Neutrophil (primary cell): ENCODE data around the gene MCM10.
"Not testable (repeated sequence)": the region's sequence is repeated elsewhere in the genome, so short reads cannot be mapped to it uniquely, and the experiment has no call there.

Experiments
- H3K27ac ChIP-seq: fragments of 200-600 bp; sonication (generic); 2 replicates; pipeline ENCODE4 v1.5.1; 2016; ENCODE audit warnings: mild to moderate bottlenecking, moderate library complexity
- H3K27me3 ChIP-seq: fragments of 200-600 bp; sonication (generic); 2 replicates; pipeline ENCODE4 v1.6.0; 2016; ENCODE audit warnings: mild to moderate bottlenecking
- H3K36me3 ChIP-seq: fragments of 200-600 bp; sonication (generic); 2 replicates; pipeline ENCODE4 v1.5.1; 2017
- H3K4me1 ChIP-seq, 2 experiments: fragments of 200-600 bp in 1 of 2; sonication (generic) in 1 of 2; 1 replicate in 1 of 2; 2 replicates in 1 of 2; pipeline versions ENCODE4 v1.5.1 to v1.6.1; 2013 to 2016; ENCODE audit warnings: low read depth in 1 of 2, low read length in 1 of 2, mild to moderate bottlenecking in 1 of 2, moderate library complexity in 1 of 2; ENCODE audit not compliant: control insufficient read depth in 1 of 2, insufficient read depth in 1 of 2
- H3K4me3 ChIP-seq, 2 experiments: fragments of 200-600 bp in 1 of 2; sonication (generic) in 1 of 2; 1 replicate in 1 of 2; 2 replicates in 1 of 2; pipeline ENCODE4 v1.5.1; 2013 to 2016; ENCODE audit warnings: low read depth in 1 of 2, low read length in 1 of 2, mild to moderate bottlenecking in 1 of 2, moderate library complexity in 1 of 2
- H3K9me3 ChIP-seq: fragments of 200-600 bp; sonication (generic); 2 replicates; pipeline ENCODE4 v1.5.1; 2016
- TF ChIP-seq, protein P1 (sequence below): fragments of 200-600 bp; sonication (generic); IDR thresholded peaks from 2 replicates; pipeline ENCODE4 v1.5.1; 2016; ENCODE audit warnings: antibody characterized with exemption

Gene MCM10

DNA sequence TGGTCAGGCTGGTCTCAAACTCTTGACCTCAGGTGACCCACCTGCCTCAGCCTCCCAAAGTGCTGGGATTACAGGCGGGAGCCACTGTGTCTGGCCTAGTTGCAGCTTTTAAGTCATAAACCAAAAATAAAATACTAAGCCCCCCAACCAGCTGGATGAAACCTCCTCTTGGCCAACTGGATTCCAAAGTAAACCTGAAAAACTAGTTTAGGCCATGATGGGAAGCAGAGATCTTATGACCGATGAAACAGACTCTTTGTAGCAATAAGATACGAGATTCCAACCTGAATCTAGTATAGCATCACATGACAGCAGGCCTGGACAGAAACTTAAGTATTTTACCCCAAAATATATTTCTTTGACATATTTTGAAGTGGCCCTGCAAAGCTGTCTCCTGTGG lies 9.1 kb upstream of the MCM10 start:
- Histone ChIP-seq H3K4me1 (no peaks in the 10 kb centered on the region), H3K27me3 (no peaks in the 10 kb centered on the region), H3K9me3 (no peaks in the 10 kb centered on the region), H3K4me3 (no peak overlapping the region), H3K27ac (no peak overlapping the region), H3K36me3 (no peaks in the 10 kb centered on the region)
- TF ChIP-seq, protein P1, sequence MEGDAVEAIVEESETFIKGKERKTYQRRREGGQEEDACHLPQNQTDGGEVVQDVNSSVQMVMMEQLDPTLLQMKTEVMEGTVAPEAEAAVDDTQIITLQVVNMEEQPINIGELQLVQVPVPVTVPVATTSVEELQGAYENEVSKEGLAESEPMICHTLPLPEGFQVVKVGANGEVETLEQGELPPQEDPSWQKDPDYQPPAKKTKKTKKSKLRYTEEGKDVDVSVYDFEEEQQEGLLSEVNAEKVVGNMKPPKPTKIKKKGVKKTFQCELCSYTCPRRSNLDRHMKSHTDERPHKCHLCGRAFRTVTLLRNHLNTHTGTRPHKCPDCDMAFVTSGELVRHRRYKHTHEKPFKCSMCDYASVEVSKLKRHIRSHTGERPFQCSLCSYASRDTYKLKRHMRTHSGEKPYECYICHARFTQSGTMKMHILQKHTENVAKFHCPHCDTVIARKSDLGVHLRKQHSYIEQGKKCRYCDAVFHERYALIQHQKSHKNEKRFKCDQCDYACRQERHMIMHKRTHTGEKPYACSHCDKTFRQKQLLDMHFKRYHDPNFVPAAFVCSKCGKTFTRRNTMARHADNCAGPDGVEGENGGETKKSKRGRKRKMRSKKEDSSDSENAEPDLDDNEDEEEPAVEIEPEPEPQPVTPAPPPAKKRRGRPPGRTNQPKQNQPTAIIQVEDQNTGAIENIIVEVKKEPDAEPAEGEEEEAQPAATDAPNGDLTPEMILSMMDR, result no peak

- H3K4me1 ChIP-seq, H3K4me3 ChIP-seq, H3K27me3 ChIP-seq, H3K27ac ChIP-seq, H3K36me3 ChIP-seq, H3K9me3 ChIP-seq: not testable (repeated sequence)
Measured at GRCh38 chr10:13155860-13156259, 5.5 kb upstream of the MCM10 start.

- no peak overlapping the region for H3K27ac ChIP-seq
Measured at GRCh38 chr10:13158401-13158800, 3.0 kb upstream of the MCM10 start.

DNA sequence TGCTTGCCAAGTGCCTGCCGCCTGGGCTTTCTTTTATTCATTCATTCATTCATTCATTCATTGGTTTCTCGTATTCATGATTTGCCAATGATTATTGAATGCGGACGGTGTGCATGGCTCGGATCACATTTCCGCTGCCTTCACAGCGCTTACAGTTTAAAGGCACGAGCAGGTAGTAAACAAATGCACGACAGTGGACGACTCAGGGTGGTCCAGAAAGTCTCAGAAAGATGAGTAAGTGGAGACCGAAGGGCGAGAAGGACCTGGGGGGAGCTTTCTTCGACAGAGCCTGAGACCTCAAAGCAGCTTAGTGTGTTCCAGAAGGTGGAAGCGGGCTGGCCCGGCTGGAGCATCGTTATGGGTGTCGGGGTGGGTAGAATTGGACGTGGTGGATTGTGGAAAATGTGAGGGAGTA lies 506 bp downstream of the MCM10 start:
- H3K27me3 ChIP-seq, result peaks cover 6% of the 10 kb centered on the region
- H3K27ac ChIP-seq, result no peak overlapping the region
- H3K4me1 ChIP-seq, result peaks cover 13 to 16% of the 10 kb centered on the region in 2 experiments
- H3K36me3 ChIP-seq, result no peaks in the 10 kb centered on the region
- H3K4me3 ChIP-seq, result peak overlapping the region; percentile 24 to 57
- TF ChIP-seq, protein P1, result no peak
- H3K9me3 ChIP-seq, result no peaks in the 10 kb centered on the region

More at GRCh38 chr10:13158401-13158800, 3.0 kb upstream of the MCM10 start:
- no peaks in the 10 kb centered on the region for H3K36me3 ChIP-seq
- H3K27me3 ChIP-seq, result peaks cover 6% of the 10 kb centered on the region
- peaks cover 13 to 16% of the 10 kb centered on the region in 2 experiments for H3K4me1 ChIP-seq
- H3K4me3 ChIP-seq, result peak overlapping the region in 1 of 2 experiments; percentile 20
- no peaks in the 10 kb centered on the region for H3K9me3 ChIP-seq
- TF ChIP-seq, protein P1, result no peak

GRCh38 chr10:13163859-13164258 lies 2.5 kb downstream of the MCM10 start:
- Histone ChIP-seq H3K9me3 (no peaks in the 10 kb centered on the region), H3K4me1 (peaks cover 13 to 16% of the 10 kb centered on the region in 2 experiments), H3K27me3 (no peaks in the 10 kb centered on the region), H3K27ac (no peak overlapping the region), H3K36me3 (no peaks in the 10 kb centered on the region), H3K4me3 (no peak overlapping the region)
- TF ChIP-seq, protein P1, result no peak

- Histone ChIP-seq H3K4me1 (peaks cover 13 to 16% of the 10 kb centered on the region in 2 experiments), H3K4me3 (no peak overlapping the region), H3K27me3 (no peaks in the 10 kb centered on the region), H3K27ac (no peak overlapping the region), H3K36me3 (peaks cover 3% of the 10 kb centered on the region), H3K9me3 (no peaks in the 10 kb centered on the region)
- TF ChIP-seq, protein P1, result no peak
Measured at GRCh38 chr10:13165177-13165576, 3.8 kb downstream of the MCM10 start.
